ENCODE measurements around the gene SULF2.

Gene SULF2

DNA sequence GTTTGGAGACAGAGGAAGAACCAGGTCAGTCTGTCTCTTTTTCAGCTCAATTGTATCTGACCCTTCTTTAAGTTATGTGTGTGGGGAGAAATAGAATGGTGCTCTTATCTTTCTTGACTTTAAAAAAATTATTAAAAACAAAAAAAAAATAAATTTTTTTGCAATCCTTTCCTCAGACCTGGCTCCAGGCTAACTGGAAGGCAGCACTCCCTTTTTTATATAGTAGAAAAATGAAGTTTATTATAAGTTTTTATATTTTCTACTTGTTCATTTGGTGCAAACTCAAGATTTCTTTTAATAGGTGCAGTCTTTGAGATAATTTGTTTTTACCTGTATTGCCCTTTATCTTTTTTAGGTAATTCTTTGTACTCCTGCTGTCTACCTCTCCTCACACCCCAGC is 129.6 kb downstream of the SULF2 start:
- no peak for TF ChIP-seq GATA3 (IDR thresholded peaks at IDR 0.05; ENCODE audit: low read depth, low read length)
- TF ChIP-seq GATA2 (IDR thresholded peaks at IDR 0.05; ENCODE audit: low read depth, low read length): no peak

DNA sequence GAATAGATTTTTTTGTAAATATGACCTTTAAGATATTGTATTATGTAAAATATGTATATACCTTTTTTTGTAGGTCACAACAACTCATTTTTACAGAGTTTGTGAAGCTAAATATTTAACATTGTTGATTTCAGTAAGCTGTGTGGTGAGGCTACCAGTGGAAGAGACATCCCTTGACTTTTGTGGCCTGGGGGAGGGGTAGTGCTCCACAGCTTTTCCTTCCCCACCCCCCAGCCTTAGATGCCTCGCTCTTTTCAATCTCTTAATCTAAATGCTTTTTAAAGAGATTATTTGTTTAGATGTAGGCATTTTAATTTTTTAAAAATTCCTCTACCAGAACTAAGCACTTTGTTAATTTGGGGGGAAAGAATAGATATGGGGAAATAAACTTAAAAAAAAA is 130.9 kb downstream of the SULF2 start:
- TF ChIP-seq GATA2 (IDR thresholded peaks at IDR 0.05; ENCODE audit: low read depth, low read length) (no peak), GATA3 (IDR thresholded peaks at IDR 0.05; ENCODE audit: low read depth, low read length) (no peak)

DNA sequence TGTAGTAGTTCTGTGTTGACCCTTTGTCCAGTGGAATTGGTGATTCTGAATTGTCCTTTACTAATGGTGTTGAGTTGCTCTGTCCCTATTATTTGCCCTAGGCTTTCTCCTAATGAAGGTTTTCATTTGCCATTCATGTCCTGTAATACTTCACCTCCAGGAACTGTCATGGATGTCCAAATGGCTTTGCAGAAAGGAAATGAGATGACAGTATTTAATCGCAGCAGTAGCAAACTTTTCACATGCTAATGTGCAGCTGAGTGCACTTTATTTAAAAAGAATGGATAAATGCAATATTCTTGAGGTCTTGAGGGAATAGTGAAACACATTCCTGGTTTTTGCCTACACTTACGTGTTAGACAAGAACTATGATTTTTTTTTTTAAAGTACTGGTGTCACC is 131.4 kb downstream of the SULF2 start:
- TF ChIP-seq GATA3 (IDR thresholded peaks at IDR 0.05; ENCODE audit: low read depth, low read length) (no peak), GATA2 (IDR thresholded peaks at IDR 0.05; ENCODE audit: low read depth, low read length) (no peak)

DNA sequence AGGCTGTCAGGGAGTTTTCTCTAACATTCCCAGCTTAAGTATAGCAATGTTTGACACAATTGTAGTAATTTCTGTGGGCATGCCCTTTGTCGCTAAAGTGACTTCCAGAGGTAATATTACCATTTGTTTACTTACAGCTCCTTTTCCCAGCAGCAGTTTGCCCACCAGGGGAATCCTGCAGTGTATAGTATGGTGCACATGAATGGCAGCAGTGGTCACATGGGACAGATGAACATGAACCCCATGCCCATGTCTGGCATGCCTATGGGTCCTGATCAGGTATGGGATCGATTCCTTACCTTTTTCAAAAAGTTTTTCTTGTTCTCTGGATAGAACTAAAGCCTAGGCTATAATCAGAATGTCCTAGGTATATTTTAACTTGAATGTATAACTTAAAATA is 132.5 kb downstream of the SULF2 start:
- no peak for TF ChIP-seq GATA2 (IDR thresholded peaks at IDR 0.05; ENCODE audit: low read depth, low read length)
- no peak for TF ChIP-seq GATA3 (IDR thresholded peaks at IDR 0.05; ENCODE audit: low read depth, low read length)

- TF ChIP-seq GATA2 (IDR thresholded peaks at IDR 0.05; ENCODE audit: low read depth, low read length) (no peak), GATA3 (IDR thresholded peaks at IDR 0.05; ENCODE audit: low read depth, low read length) (no peak)
Observed at GRCh38 chr20:47652301-47652700, 133.0 kb downstream of the SULF2 start.

DNA sequence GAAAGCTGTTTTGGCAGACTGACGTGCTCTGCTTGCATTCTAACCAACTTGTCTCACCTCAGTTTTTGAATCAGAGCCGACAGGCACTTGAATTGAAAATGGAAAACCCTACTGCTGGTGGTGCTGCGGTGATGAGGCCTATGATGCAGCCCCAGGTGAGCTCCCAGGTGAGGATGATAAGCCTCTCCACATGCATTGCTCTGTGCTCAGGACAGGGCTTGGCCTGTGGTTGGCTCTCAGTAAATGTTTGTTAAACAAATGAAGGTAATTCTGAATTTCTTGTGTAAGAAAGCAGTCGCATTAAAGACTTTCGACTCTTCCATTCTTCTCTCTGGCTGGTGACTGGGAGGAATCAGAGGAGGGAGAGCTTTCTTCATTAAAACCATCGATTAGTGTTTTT is 136.3 kb downstream of the SULF2 start:
- TF ChIP-seq GATA2 (IDR thresholded peaks at IDR 0.05; ENCODE audit: low read depth, low read length) (no peak), GATA3 (IDR thresholded peaks at IDR 0.05; ENCODE audit: low read depth, low read length) (no peak)

DNA sequence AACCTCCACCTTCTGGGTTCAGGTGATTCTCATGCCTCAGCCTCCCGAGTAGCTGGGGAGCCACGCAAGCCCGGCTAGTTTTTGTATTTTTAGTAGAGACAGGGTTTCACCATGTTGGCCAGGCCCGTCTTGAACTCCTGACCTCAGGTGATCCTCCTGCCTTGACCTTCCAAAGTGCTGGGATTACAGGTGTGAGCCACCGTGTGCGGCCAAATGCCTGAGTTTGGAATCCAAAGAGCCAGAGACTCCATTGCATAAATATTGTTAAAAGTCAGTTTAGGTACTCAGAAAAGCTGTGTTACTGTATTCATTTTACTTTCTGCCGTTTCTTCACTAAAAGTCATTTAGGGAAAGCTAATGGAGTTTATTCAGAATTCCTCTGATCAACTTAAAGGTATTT is 137.3 kb downstream of the SULF2 start:
- no peak for TF ChIP-seq GATA3 (IDR thresholded peaks at IDR 0.05; ENCODE audit: low read depth, low read length)
- no peak for TF ChIP-seq GATA2 (IDR thresholded peaks at IDR 0.05; ENCODE audit: low read depth, low read length)

DNA sequence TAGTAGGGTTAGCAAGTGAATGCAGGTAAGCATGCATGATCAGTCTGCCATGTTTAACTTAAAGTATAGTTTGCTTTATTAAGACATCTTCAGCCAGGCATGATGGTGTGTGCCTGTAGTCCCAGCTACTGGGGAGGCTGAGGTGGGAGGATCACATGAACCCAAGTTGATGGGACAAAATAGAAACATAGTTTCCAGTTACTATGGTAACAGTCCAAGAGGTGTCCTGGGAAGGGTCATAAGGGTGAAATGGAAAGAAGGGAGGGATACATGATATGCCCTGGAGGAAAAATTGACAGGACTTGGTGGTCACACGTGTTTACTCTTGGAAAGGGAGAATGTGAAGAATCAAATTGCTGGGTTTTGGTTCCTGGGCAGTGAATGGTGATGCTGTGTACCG is 139.6 kb downstream of the SULF2 start:
- TF ChIP-seq GATA2 (IDR thresholded peaks at IDR 0.05; ENCODE audit: low read depth, low read length) (no peak), GATA3 (IDR thresholded peaks at IDR 0.05; ENCODE audit: low read depth, low read length) (no peak)

DNA sequence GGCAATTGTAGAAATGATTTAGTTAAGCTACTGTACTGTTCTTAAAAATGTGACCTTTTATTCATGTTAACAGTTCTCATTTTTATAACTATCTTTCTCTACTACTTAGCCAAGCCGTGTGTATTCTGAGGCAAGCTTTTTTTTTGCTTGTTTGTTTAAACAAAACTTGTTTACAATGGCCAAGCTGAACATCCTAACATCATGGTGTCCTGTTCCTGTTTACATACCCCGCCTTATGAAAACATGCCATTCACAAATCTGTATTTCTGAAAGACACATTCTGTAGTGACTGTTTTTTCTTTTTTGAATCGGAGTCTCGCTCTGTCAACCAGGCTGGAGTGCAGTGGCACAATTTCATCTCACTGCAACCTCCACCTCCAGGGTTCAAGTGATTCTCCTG is 142.7 kb downstream of the SULF2 start:
- TF ChIP-seq GATA3 (IDR thresholded peaks at IDR 0.05; ENCODE audit: low read depth, low read length) (no peak), GATA2 (IDR thresholded peaks at IDR 0.05; ENCODE audit: low read depth, low read length) (no peak)

- no peak for TF ChIP-seq GATA3 (IDR thresholded peaks at IDR 0.05; ENCODE audit: low read depth, low read length)
- no peak for TF ChIP-seq GATA2 (IDR thresholded peaks at IDR 0.05; ENCODE audit: low read depth, low read length)
Observed at GRCh38 chr20:47642118-47642517, 143.2 kb downstream of the SULF2 start.

GRCh38 chr20:47638851-47639250 is 146.4 kb downstream of the SULF2 start:
- TF ChIP-seq GATA2 (IDR thresholded peaks at IDR 0.05; ENCODE audit: low read depth, low read length): no peak
- TF ChIP-seq GATA3 (IDR thresholded peaks at IDR 0.05; ENCODE audit: low read depth, low read length): no peak

- no peak for TF ChIP-seq GATA2 (IDR thresholded peaks at IDR 0.05; ENCODE audit: low read depth, low read length)
- TF ChIP-seq GATA3 (IDR thresholded peaks at IDR 0.05; ENCODE audit: low read depth, low read length): no peak
Observed at GRCh38 chr20:47635256-47635655, 150.0 kb downstream of the SULF2 start.

GRCh38 chr20:47631078-47631477 is 154.2 kb downstream of the SULF2 start:
- TF ChIP-seq GATA2 (IDR thresholded peaks at IDR 0.05; ENCODE audit: low read depth, low read length): no peak
- TF ChIP-seq GATA3 (IDR thresholded peaks at IDR 0.05; ENCODE audit: low read depth, low read length): no peak

DNA sequence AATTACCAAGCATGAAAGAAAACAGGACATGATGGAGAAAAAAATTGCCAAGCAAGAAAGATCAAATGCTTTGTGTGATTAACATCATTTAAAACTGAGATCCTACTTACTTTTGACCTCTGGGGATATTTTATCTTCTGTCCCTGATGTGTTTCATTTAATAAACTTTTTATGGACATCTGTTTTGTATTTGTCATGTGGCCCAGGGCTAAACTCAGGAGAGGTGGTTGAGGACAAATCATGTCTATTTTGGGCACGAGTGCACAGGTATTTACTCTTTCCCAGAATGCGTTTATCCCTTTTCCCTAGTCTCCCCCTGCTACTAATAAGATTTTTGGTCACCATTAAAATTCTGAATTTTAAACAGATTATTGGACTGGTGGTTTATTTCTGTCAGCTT is 155.4 kb downstream of the SULF2 start:
- TF ChIP-seq GATA2 (IDR thresholded peaks at IDR 0.05; ENCODE audit: low read depth, low read length) (peak; percentile 42; the same call in 1 of the 2 replicates), GATA3 (IDR thresholded peaks at IDR 0.05; ENCODE audit: low read depth, low read length) (peak; percentile 45; the same call in 1 of the 2 replicates)

DNA sequence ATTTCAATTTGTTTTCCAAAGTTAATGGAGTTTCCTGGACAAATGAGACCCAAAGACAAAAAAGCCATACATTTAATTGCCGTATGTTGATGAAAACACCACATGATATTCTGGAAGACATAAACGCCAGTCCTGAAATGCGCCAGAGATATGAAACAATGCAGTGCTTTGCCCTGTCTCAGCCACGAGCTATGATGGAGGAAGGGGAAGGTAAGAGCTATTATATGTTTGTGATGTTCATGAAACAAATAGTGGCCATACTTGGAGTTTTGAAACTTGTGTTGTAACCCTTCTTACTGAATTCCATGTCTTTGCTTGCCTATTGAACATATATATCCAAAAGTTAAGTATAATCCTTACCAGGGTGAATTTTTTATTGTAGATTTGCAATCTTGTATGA is 157.7 kb downstream of the SULF2 start:
- no peak for TF ChIP-seq GATA3 (IDR thresholded peaks at IDR 0.05; ENCODE audit: low read depth, low read length)
- TF ChIP-seq GATA2 (IDR thresholded peaks at IDR 0.05; ENCODE audit: low read depth, low read length): no peak

- TF ChIP-seq GATA3 (IDR thresholded peaks at IDR 0.05; ENCODE audit: low read depth, low read length) (no peak), GATA2 (IDR thresholded peaks at IDR 0.05; ENCODE audit: low read depth, low read length) (no peak)
Observed at GRCh38 chr20:47623206-47623605, 162.1 kb downstream of the SULF2 start.

Data from SH-SY5Y (cell line).